Endothelial cell of umbilical vein (primary cell): Measurements from ENCODE around the gene ZBTB17. TPM values are rescaled to one million over a fixed set of nuclear protein-coding genes. Genes with fewer than 3 reads are reported as not detected.

Source experiments
- BruUV-seq: library from RNA; stranded (reverse); fragments of 400-500 nt; replicated peaks from 2 replicates; lab custom pipeline; 2021; lab: Mats Ljungman, UMichigan
- CTCF ChIA-PET: fragments of 300-600, 350-600 bp; sonication (Branson Sonifier 250); formaldehyde crosslinking; loops from one replicate; lab custom pipeline; 2021; ENCODE audit warnings: antibody characterized with exemption, inconsistent platforms; lab: Charles Lee
- POLR2A ChIA-PET: fragments of 300-600, 350-600 bp; sonication (Branson Sonifier 250); formaldehyde crosslinking; loops from one replicate; lab custom pipeline; 2021; ENCODE audit warnings: antibody characterized with exemption, inconsistent platforms; lab: Charles Lee
- DNase-seq: peaks from one replicate; pipeline ENCODE4 v3.0.0-alpha.2; 2011; ENCODE audit warnings: low read depth, low spot score
- FAIRE-seq: peaks from 2 replicates; lab custom pipeline; 2011; peaks lifted over from hg19 to GRCh38; lab: Jason Lieb, UNC
- H2AFZ ChIP-seq: 2 replicates; pipeline ENCODE4 v1.6.0; 2012; ENCODE audit warnings: low read depth, low read length, control low read depth, inconsistent platforms
- H3K27ac ChIP-seq: 2 replicates; pipeline ENCODE4 v1.5.1; 2011; ENCODE audit warnings: low read depth, mild to moderate bottlenecking, control low read depth, low read length, moderate library complexity; ENCODE audit not compliant: insufficient read depth
- H3K27me3 ChIP-seq, 2 experiments: 2 replicates each; pipeline versions ENCODE4 v1.6.0 to v1.6.1; 2011; ENCODE audit warnings: low read length in 2 of 2, mixed read lengths in 1 of 2; ENCODE audit not compliant: control insufficient read depth in 2 of 2, insufficient read depth in 2 of 2
- H3K36me3 ChIP-seq, 2 experiments: 2 replicates in 1 of 2; 3 replicates in 1 of 2; pipeline ENCODE4 v1.5.1; 2011; ENCODE audit warnings: low read length in 2 of 2, mild to moderate bottlenecking in 1 of 2, moderate library complexity in 1 of 2; ENCODE audit not compliant: control insufficient read depth in 2 of 2, insufficient read depth in 2 of 2; ENCODE audit errors: extremely low read depth in 1 of 2
- H3K4me1 ChIP-seq: 3 replicates; pipeline ENCODE4 v1.5.1; 2011; ENCODE audit warnings: mild to moderate bottlenecking, low read length; ENCODE audit not compliant: control insufficient read depth, insufficient read depth; ENCODE audit errors: extremely low read depth
- H3K4me2 ChIP-seq: 2 replicates; pipeline ENCODE4 v1.6.1; 2011; ENCODE audit warnings: low read length, control low read depth, mixed read lengths; ENCODE audit not compliant: insufficient read depth
- H3K4me3 ChIP-seq, 3 experiments: fragments of 200-600 bp in 1 of 3; sonication (generic), shearing (Covaris generic) in 1 of 3; replicated peaks in 1 of 3; 2 replicates each; pipeline ENCODE4 v1.5.1; 2011 to 2016; ENCODE audit warnings: control low read depth in 3 of 3, low read length in 3 of 3, mild to moderate bottlenecking in 2 of 3, inconsistent platforms in 1 of 3, low read depth in 1 of 3, moderate library complexity in 1 of 3; ENCODE audit not compliant: insufficient read depth in 1 of 3
- H3K79me2 ChIP-seq: 2 replicates; pipeline ENCODE4 v1.6.0; 2012; ENCODE audit warnings: low read length, inconsistent platforms; ENCODE audit not compliant: control insufficient read depth, insufficient read depth
- H3K9ac ChIP-seq: replicated peaks from 2 replicates; pipeline ENCODE3; 2011; ENCODE audit warnings: low read length, control low read depth; ENCODE audit not compliant: insufficient read depth; ENCODE audit errors: extremely low read depth
- H3K9me1 ChIP-seq: replicated peaks from 3 replicates; pipeline ENCODE4 v1.6.0; 2011; ENCODE audit warnings: mild to moderate bottlenecking, low read length; ENCODE audit not compliant: control insufficient read depth, insufficient read depth; ENCODE audit errors: extremely low read depth
- H3K9me3 ChIP-seq: replicated peaks from 2 replicates; pipeline ENCODE4 v1.5.1; 2012; ENCODE audit warnings: low read length, inconsistent platforms; ENCODE audit not compliant: control insufficient read depth, insufficient read depth
- H4K20me1 ChIP-seq: replicated peaks from 2 replicates; pipeline ENCODE3; 2011; ENCODE audit warnings: mild to moderate bottlenecking, low read length; ENCODE audit not compliant: control insufficient read depth, insufficient read depth; ENCODE audit errors: extremely low read depth
- CTCF ChIP-seq, 2 donors: IDR thresholded peaks; 1 replicate in 1 of 2; 2 replicates in 1 of 2; pipeline ENCODE4 v1.5.1; 2011; ENCODE audit warnings: low read length in 2 of 2, mild to moderate bottlenecking in 2 of 2, moderate library complexity in 2 of 2, control low read depth in 1 of 2, inconsistent platforms in 1 of 2, low read depth in 1 of 2; ENCODE audit not compliant: insufficient read depth in 1 of 2; ENCODE audit errors: extremely low read depth in 1 of 2
- EZH2 ChIP-seq: IDR thresholded peaks from 2 replicates; pipeline ENCODE4 v1.6.1; 2012; ENCODE audit warnings: borderline replicate concordance, low read depth, mild to moderate bottlenecking, moderate library complexity, low read length, inconsistent platforms; ENCODE audit not compliant: severe bottlenecking
- FOS ChIP-seq: IDR thresholded peaks from 2 replicates; pipeline ENCODE4 v1.6.1; 2011; ENCODE audit warnings: mild to moderate bottlenecking, low read length, moderate library complexity, borderline replicate concordance; ENCODE audit not compliant: insufficient read depth
- GATA2 ChIP-seq: IDR thresholded peaks from 2 replicates; pipeline ENCODE4 v1.7.0; 2011; ENCODE audit warnings: low read depth, mild to moderate bottlenecking, moderate library complexity, mixed read lengths, low read length; ENCODE audit not compliant: insufficient read length, insufficient read depth
- JUN ChIP-seq: IDR thresholded peaks from 2 replicates; pipeline ENCODE4 v1.6.1; 2011; ENCODE audit warnings: borderline replicate concordance, low read depth; ENCODE audit not compliant: insufficient read length, insufficient read depth
- MAX ChIP-seq: IDR thresholded peaks from 2 replicates; pipeline ENCODE4 v1.6.1; 2011; ENCODE audit not compliant: insufficient read depth, insufficient read length
- MYC ChIP-seq: IDR thresholded peaks from one replicate; pipeline ENCODE4 v1.6.1; 2011; ENCODE audit warnings: mild to moderate bottlenecking, low read depth, low read length
- POLR2A ChIP-seq: IDR thresholded peaks from 2 replicates; pipeline ENCODE4 v1.6.1; 2012; ENCODE audit warnings: low read depth, mild to moderate bottlenecking, control low read depth, low read length
- POLR2AphosphoS5 ChIP-seq: IDR thresholded peaks from 2 replicates; pipeline ENCODE4 v1.6.1; 2012; ENCODE audit warnings: low read depth, mild to moderate bottlenecking, control low read depth, low read length, moderate library complexity; ENCODE audit not compliant: insufficient read depth
- dilution Hi-C: fragments of 300-500 bp; cut with MboI; formaldehyde crosslinking; loops from one replicate; pipeline ENCODE4 v1.15.0; 2019; ENCODE audit warnings: low sequenced_read_pairs; ENCODE audit not compliant: extremely low pct_ligation_motif_present
- intact Hi-C: fragments of 100-400 bp; cut with micrococcal nuclease; formaldehyde crosslinking; loops from one replicate; pipeline ENCODE4 v1.10.0; 2022
- polyA plus RNA-seq, 4 experiments: library from polyadenylated mRNA; depleted of rRNA in 3 of 4; stranded (reverse) in 3 of 4; unstranded in 1 of 4; fragments of >200 nt; gene quantifications; 2 replicates each; pipeline versions ENCODE4 v1.2.1 to v1.2.3, GENCODE V29; 2011 to 2012; ENCODE audit warnings: missing spikeins in 1 of 4
- total RNA-seq: library from RNA; stranded (reverse); gene quantifications from 2 replicates; pipeline ENCODE4 v1.2.3, GENCODE V29; 2021

The ZBTB17 gene
- total and polyA plus RNA-seq, 2 donors (not counting 3 experiments of a cell fraction or from before 2014, with no cell fraction given) = 43.9 to 72.7 TPM

- no peaks in the 10 kb centered on the region for H3K27me3 ChIP-seq
- H2AFZ ChIP-seq = no peak overlapping the region
- no peak for FAIRE-seq
- BruUV-seq = no TSS peak
- no peak overlapping the region for H3K27ac ChIP-seq
- H3K4me1 ChIP-seq = peaks cover 13% of the 10 kb centered on the region
- ChIA-PET POLR2A (no interaction called here), CTCF (interaction anchor here (1.4 kb wide), 2 partner anchors 11 to 154 kb away, joined by 3 to 4 read pairs; no protein-coding TSS in a partner anchor)
- H3K9me3 ChIP-seq = no peaks in the 10 kb centered on the region
- TF ChIP-seq POLR2AphosphoS5 (no peak), POLR2A (no peak), CTCF (IDR thresholded peaks at IDR 0.05; ENCODE audit: extremely low read depth in 1 of 2, insufficient read depth in 1 of 2, low read depth in 1 of 2, low read length in 2 of 2) (no peak), GATA2 (no peak), JUN (no peak), FOS (no peak), EZH2 (no peak), MAX (no peak), MYC (no peak)
- H3K4me3 ChIP-seq = no peak overlapping the region
- H3K4me2 ChIP-seq = no peak overlapping the region
- no peak overlapping the region for H3K9ac ChIP-seq
- dilution Hi-C loops = no loop called here
- H4K20me1 ChIP-seq = no peaks in the 10 kb centered on the region
- DNase-seq = no peak
- H3K9me1 ChIP-seq = no peaks in the 10 kb centered on the region
- H3K79me2 ChIP-seq = peaks cover 73% of the 10 kb centered on the region
- H3K36me3 ChIP-seq = peaks cover 12% of the 10 kb centered on the region in 2 experiments
- intact Hi-C loops = no loop called here
Measured at GRCh38 chr1:15969321-15969880, 6.5 kb downstream of the ZBTB17 start.
